GM23338 (cell line): ENCODE data around the gene PRKCI. TPM values are rescaled to one million over a fixed set of nuclear protein-coding genes. Genes with fewer than 3 reads are reported as not detected.

Source experiments
- ATAC-seq: fragments of 200-7000 bp; cut with Tn5 transposase; 3 replicates; pipeline ENCODE4 v1.9.1; 2020
- DNase-seq: peaks from one replicate; pipeline ENCODE4 v3.0.0-alpha.2; 2015; ENCODE audit warnings: low spot score
- H2AFZ ChIP-seq: fragments of 200-600 bp; sonication (generic); 2 replicates; pipeline ENCODE4 v1.8.0; 2016; ENCODE audit warnings: antibody characterized with exemption, mild to moderate bottlenecking, moderate library complexity
- H3F3A ChIP-seq: fragments of 200-600 bp; sonication (generic); replicated peaks from 2 replicates; pipeline ENCODE4 v1.8.0; 2017; ENCODE audit warnings: antibody characterized with exemption, mixed run types, low read depth
- H3K27ac ChIP-seq: fragments of 200-600 bp; sonication (generic); 2 replicates; pipeline ENCODE4 v1.6.1; 2016; ENCODE audit warnings: low read depth
- H3K27me3 ChIP-seq: fragments of 200-600 bp; sonication (generic); 2 replicates; pipeline ENCODE4 v1.8.0; 2016; ENCODE audit warnings: mild to moderate bottlenecking, mixed run types, moderate library complexity; ENCODE audit not compliant: insufficient read depth
- H3K36me3 ChIP-seq: fragments of 200-600 bp; sonication (generic); 2 replicates; pipeline ENCODE4 v1.8.0; 2016; ENCODE audit warnings: mild to moderate bottlenecking; ENCODE audit not compliant: insufficient read depth
- H3K4me1 ChIP-seq: fragments of 200-600 bp; sonication (generic); 2 replicates; pipeline ENCODE4 v1.8.0; 2016; ENCODE audit warnings: mild to moderate bottlenecking, moderate library complexity; ENCODE audit not compliant: insufficient read depth
- H3K4me2 ChIP-seq: fragments of 200-600 bp; sonication (generic); 2 replicates; pipeline ENCODE4 v1.7.1; 2017; ENCODE audit warnings: mixed run types
- H3K4me3 ChIP-seq: fragments of 200-600 bp; sonication (generic); 2 replicates; pipeline ENCODE4 v1.6.1; 2016; ENCODE audit warnings: mixed run types
- H3K79me2 ChIP-seq: fragments of 200-600 bp; sonication (generic); replicated peaks from 2 replicates; pipeline ENCODE4 v1.8.0; 2017; ENCODE audit warnings: mild to moderate bottlenecking; ENCODE audit not compliant: insufficient read depth
- H3K9me2 ChIP-seq: fragments of 200-600 bp; sonication (generic); 2 replicates; pipeline ENCODE4 v1.8.0; 2017; ENCODE audit not compliant: insufficient read depth
- H4K20me1 ChIP-seq: fragments of 200-600 bp; sonication (generic); replicated peaks from 2 replicates; pipeline ENCODE4 v1.8.0; 2017; ENCODE audit warnings: mild to moderate bottlenecking; ENCODE audit not compliant: insufficient read depth
- H3K27ac Mint-ChIP-seq: 2 replicates; pipeline ENCODE4 v1.8.0; 2020; ENCODE audit warnings: inconsistent platforms, mild to moderate bottlenecking, moderate library complexity, mixed read lengths
- H3K27me3 Mint-ChIP-seq: 3 replicates; pipeline ENCODE4 v1.8.0; 2022; ENCODE audit warnings: low read depth, mild to moderate bottlenecking, moderate library complexity, mixed read lengths, inconsistent platforms; ENCODE audit not compliant: insufficient read depth, poor library complexity
- H3K36me3 Mint-ChIP-seq: 3 replicates; pipeline ENCODE4 v1.8.0; 2021; ENCODE audit warnings: low read depth, mild to moderate bottlenecking, inconsistent platforms, moderate library complexity, mixed read lengths
- H3K4me1 Mint-ChIP-seq: 3 replicates; pipeline ENCODE4 v1.8.0; 2020; ENCODE audit warnings: mild to moderate bottlenecking, inconsistent platforms, mixed read lengths
- H3K4me3 Mint-ChIP-seq: 3 replicates; pipeline ENCODE4 v1.8.0; 2021; ENCODE audit warnings: moderate library complexity, mild to moderate bottlenecking, inconsistent platforms, mixed read lengths
- H3K9me3 Mint-ChIP-seq: 3 replicates; pipeline ENCODE4 v1.8.0; 2020; ENCODE audit warnings: moderate library complexity, mild to moderate bottlenecking, inconsistent platforms, mixed read lengths
- CREB1 ChIP-seq: fragments of 250-450 bp; sonication (Bioruptor Pico); IDR thresholded peaks from 2 replicates; pipeline ENCODE4 v1.5.0; 2020; ENCODE audit warnings: low read depth, mild to moderate bottlenecking, moderate library complexity
- EZH2 ChIP-seq: fragments of 200-600 bp; sonication (generic); IDR thresholded peaks from one replicate; pipeline ENCODE4 v1.8.0; 2017; ENCODE audit warnings: antibody characterized with exemption, mild to moderate bottlenecking, low read depth; ENCODE audit not compliant: unreplicated experiment
- EZH2phosphoT487 ChIP-seq: fragments of 200-600 bp; sonication (generic); IDR thresholded peaks from one replicate; pipeline ENCODE4 v1.8.1; 2018; ENCODE audit warnings: antibody characterized with exemption; ENCODE audit not compliant: unreplicated experiment
- STAT1 ChIP-seq: IDR thresholded peaks from one replicate; pipeline ENCODE4 v1.6.1; 2016; ENCODE audit warnings: antibody characterized with exemption; ENCODE audit not compliant: unreplicated experiment
- ZNF114 ChIP-seq: fragments of 250-450 bp; sonication (Bioruptor Pico); IDR thresholded peaks from 2 replicates; pipeline ENCODE4 v1.5.0; 2020; ENCODE audit warnings: mild to moderate bottlenecking, moderate library complexity
- polyA plus RNA-seq: library from polyadenylated mRNA; unstranded; fragments of >200 nt; fragmentation: Nextera tagmentation; extraction: Ambion mirVana; gene quantifications from 2 replicates; pipeline ENCODE4 v1.2.1, GENCODE V29; 2016
- total RNA-seq: library from RNA; depleted of rRNA; stranded (reverse); fragments of >200 nt; shearing (Covaris generic); gene quantifications from 2 replicates; pipeline ENCODE4 v1.2.3, GENCODE V29; 2014
- TF ChIP-seq, protein P1 (sequence below), 2 experiments: fragments of 200-600 bp in 1 of 2; sonication (generic) in 1 of 2; conservative IDR thresholded peaks; 2 replicates each; pipeline versions ENCODE4 v1.5.1 to v1.6.1; 2016 to 2017; ENCODE audit warnings: antibody characterized with exemption in 2 of 2, low read depth in 2 of 2, mild to moderate bottlenecking in 2 of 2, moderate library complexity in 1 of 2
- TF ChIP-seq, protein P2 (sequence below): fragments of 250-450 bp; sonication (Bioruptor Pico); IDR thresholded peaks from 2 replicates; pipeline ENCODE4 v1.5.0; 2020; ENCODE audit warnings: mild to moderate bottlenecking, moderate library complexity

PRKCI gene
- total and polyA plus RNA-seq, 2 experiments from 2014 or later, result 58.0 to 119 TPM

DNA sequence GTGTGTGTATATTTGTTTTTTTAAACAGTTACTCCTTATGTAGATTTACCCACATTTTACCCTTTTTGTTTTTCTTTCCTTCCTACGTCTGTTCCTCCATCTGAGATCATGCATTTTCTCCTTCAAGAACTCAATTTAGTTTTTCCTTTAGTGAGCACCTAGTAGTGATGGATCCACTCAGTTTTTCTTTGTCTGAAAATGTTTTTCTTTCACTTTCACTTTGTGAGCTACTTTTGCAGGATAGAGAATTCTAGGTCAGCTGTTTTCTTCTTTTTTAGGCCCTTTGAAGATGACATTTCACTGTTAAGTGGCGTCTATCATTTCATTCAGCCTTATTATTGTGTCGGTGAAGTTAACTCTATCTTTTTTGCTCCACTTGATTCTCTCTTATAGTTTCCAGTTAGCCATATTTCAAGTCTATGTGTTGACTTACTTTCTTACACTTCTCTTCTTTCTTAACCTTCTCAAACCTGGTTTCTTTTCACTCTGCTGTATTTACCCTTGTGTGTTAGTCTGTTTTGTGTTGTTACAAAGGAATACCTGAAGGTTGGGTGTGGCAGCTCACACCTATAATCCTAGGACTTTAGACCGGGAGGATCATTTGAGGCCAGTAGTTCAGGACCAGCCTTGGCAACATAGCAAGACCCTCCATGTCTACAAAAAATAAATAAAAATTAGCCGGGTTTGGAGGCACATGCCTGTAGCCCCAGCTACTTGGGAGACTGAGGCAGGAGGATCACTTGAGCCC lies 55.8 kb downstream of the PRKCI start (continued):
- no peak for TF ChIP-seq STAT1
- TF ChIP-seq, protein P1, sequence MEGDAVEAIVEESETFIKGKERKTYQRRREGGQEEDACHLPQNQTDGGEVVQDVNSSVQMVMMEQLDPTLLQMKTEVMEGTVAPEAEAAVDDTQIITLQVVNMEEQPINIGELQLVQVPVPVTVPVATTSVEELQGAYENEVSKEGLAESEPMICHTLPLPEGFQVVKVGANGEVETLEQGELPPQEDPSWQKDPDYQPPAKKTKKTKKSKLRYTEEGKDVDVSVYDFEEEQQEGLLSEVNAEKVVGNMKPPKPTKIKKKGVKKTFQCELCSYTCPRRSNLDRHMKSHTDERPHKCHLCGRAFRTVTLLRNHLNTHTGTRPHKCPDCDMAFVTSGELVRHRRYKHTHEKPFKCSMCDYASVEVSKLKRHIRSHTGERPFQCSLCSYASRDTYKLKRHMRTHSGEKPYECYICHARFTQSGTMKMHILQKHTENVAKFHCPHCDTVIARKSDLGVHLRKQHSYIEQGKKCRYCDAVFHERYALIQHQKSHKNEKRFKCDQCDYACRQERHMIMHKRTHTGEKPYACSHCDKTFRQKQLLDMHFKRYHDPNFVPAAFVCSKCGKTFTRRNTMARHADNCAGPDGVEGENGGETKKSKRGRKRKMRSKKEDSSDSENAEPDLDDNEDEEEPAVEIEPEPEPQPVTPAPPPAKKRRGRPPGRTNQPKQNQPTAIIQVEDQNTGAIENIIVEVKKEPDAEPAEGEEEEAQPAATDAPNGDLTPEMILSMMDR (conservative IDR thresholded peaks at IDR 0.05; ENCODE audit: low read depth in 2 of 2), result no peak
- no peak for TF ChIP-seq CREB1
- TF ChIP-seq, protein P2, sequence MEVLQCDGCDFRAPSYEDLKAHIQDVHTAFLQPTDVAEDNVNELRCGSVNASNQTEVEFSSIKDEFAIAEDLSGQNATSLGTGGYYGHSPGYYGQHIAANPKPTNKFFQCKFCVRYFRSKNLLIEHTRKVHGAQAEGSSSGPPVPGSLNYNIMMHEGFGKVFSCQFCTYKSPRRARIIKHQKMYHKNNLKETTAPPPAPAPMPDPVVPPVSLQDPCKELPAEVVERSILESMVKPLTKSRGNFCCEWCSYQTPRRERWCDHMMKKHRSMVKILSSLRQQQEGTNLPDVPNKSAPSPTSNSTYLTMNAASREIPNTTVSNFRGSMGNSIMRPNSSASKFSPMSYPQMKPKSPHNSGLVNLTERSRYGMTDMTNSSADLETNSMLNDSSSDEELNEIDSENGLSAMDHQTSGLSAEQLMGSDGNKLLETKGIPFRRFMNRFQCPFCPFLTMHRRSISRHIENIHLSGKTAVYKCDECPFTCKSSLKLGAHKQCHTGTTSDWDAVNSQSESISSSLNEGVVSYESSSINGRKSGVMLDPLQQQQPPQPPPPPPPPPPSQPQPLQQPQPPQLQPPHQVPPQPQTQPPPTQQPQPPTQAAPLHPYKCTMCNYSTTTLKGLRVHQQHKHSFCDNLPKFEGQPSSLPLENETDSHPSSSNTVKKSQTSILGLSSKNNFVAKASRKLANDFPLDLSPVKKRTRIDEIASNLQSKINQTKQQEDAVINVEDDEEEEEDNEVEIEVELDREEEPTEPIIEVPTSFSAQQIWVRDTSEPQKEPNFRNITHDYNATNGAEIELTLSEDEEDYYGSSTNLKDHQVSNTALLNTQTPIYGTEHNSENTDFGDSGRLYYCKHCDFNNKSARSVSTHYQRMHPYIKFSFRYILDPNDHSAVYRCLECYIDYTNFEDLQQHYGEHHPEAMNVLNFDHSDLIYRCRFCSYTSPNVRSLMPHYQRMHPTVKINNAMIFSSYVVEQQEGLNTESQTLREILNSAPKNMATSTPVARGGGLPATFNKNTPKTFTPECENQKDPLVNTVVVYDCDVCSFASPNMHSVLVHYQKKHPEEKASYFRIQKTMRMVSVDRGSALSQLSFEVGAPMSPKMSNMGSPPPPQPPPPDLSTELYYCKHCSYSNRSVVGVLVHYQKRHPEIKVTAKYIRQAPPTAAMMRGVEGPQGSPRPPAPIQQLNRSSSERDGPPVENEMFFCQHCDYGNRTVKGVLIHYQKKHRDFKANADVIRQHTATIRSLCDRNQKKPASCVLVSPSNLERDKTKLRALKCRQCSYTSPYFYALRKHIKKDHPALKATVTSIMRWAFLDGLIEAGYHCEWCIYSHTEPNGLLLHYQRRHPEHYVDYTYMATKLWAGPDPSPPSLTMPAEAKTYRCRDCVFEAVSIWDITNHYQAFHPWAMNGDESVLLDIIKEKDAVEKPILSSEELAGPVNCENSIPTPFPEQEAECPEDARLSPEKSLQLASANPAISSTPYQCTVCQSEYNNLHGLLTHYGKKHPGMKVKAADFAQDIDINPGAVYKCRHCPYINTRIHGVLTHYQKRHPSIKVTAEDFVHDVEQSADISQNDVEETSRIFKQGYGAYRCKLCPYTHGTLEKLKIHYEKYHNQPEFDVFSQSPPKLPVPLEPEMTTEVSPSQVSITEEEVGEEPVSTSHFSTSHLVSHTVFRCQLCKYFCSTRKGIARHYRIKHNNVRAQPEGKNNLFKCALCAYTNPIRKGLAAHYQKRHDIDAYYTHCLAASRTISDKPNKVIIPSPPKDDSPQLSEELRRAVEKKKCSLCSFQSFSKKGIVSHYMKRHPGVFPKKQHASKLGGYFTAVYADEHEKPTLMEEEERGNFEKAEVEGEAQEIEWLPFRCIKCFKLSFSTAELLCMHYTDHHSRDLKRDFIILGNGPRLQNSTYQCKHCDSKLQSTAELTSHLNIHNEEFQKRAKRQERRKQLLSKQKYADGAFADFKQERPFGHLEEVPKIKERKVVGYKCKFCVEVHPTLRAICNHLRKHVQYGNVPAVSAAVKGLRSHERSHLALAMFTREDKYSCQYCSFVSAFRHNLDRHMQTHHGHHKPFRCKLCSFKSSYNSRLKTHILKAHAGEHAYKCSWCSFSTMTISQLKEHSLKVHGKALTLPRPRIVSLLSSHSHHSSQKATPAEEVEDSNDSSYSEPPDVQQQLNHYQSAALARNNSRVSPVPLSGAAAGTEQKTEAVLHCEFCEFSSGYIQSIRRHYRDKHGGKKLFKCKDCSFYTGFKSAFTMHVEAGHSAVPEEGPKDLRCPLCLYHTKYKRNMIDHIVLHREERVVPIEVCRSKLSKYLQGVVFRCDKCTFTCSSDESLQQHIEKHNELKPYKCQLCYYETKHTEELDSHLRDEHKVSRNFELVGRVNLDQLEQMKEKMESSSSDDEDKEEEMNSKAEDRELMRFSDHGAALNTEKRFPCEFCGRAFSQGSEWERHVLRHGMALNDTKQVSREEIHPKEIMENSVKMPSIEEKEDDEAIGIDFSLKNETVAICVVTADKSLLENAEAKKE, result no peak

DNA sequence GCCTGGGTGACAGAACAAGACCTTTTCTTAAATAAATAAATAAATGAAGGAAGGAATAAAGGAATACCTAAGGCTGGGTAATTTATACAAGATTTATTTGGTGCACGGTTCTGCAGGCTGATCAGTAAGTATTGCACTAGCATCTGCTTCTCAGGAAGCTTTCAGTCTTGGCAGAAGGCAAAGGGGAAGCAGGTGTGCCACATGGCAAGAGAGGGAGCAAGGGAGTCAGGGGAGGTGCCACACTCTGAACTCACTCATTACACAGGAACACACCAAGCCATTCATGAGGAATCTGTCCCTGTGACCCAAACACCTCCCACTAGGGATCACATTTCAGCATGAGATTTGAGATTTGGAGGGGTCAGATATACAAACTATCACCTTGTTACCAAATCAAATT lies 56.4 kb downstream of the PRKCI start:
- H3K4me3 ChIP-seq, result no peak overlapping the region
- peaks cover 1% of the 10 kb centered on the region for H3K27me3 Mint-ChIP-seq
- H3K27me3 ChIP-seq, result no peaks in the 10 kb centered on the region
- H3K4me3 Mint-ChIP-seq, result no peak overlapping the region
- no peak for ATAC-seq
- H3K27ac ChIP-seq, result no peak overlapping the region; the same call in 1 of the 2 replicates
- H3K9me2 ChIP-seq, result no peaks in the 10 kb centered on the region
- TF ChIP-seq STAT1, result no peak
- no peak for TF ChIP-seq EZH2
- TF ChIP-seq ZNF114 (CRISPR knock-in tag), result no peak
- no peak for TF ChIP-seq EZH2phosphoT487
- H3F3A ChIP-seq, result peaks cover 11% of the 10 kb centered on the region; the same call in 1 of the 2 replicates
- H3K79me2 ChIP-seq, result no peaks in the 10 kb centered on the region
- H3K4me1 ChIP-seq, result no peaks in the 10 kb centered on the region
- no peak for DNase-seq
- no peaks in the 10 kb centered on the region; the same call in 2 of the 3 replicates for H3K4me1 Mint-ChIP-seq
- H3K9me3 Mint-ChIP-seq, result no peaks in the 10 kb centered on the region
- H3K27ac Mint-ChIP-seq, result no peak overlapping the region
- peaks cover 72% of the 10 kb centered on the region for H3K36me3 Mint-ChIP-seq
- H4K20me1 ChIP-seq, result peaks cover 6% of the 10 kb centered on the region; the same call in 1 of the 2 replicates
- no peak overlapping the region for H2AFZ ChIP-seq
- H3K4me2 ChIP-seq, result no peak overlapping the region
- peaks cover 43% of the 10 kb centered on the region for H3K36me3 ChIP-seq
